IPS DF 19.7 (cell line): Measurements from ENCODE around the gene DPYSL3.

Experiments
- DNase-seq: peaks from one replicate; pipeline ENCODE4 v3.0.0-alpha.2; 2013; ENCODE audit warnings: low read depth, low spot score

The DPYSL3 gene

GRCh38 chr5:147472664-147473475 is 37.0 kb downstream of the DPYSL3 start:
- DNase-seq = no peak

GRCh38 chr5:147467973-147468508 is 41.8 kb downstream of the DPYSL3 start:
- no peak for DNase-seq

GRCh38 chr5:147466360-147466980 is 43.4 kb downstream of the DPYSL3 start:
- DNase-seq = no peak

DNA sequence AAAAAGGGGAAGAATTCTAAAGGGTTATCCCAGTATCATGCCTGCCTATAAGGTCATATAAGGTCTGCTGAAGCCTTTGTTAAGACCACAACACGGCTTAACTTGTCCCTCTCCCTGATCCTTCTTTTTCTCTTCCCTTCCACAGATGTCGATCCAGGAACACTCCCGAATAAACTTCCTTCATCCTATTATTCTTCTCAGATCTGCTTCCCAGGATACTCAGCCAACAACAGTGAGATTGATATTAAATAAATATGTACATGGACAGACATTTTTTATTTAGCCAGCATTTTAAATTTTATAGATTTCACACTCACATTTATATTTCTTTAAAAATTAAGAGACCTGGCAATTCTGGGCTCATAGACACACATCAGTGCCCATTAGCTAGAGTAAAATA is 44.1 kb downstream of the DPYSL3 start:
- DNase-seq = no peak

DNA sequence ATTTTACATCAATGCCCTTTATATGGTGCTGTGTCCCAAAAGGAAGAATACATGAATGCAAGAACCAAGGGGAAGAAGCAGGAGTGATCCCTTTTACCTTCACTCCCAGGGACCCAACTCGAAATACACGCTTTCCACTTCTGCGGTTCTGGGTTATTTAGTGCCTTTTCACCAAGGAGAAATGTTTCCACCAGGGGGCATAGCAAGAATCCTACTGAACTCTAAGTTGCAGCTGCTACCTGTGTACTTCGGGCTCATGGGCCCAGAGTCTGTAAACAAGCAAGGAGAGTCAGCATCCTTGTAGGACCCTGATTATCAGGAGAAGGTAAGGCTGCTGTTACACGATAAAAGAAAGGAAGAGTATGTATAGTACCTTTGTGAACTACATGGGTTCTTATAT is 45.7 kb downstream of the DPYSL3 start:
- no peak for DNase-seq

DNA sequence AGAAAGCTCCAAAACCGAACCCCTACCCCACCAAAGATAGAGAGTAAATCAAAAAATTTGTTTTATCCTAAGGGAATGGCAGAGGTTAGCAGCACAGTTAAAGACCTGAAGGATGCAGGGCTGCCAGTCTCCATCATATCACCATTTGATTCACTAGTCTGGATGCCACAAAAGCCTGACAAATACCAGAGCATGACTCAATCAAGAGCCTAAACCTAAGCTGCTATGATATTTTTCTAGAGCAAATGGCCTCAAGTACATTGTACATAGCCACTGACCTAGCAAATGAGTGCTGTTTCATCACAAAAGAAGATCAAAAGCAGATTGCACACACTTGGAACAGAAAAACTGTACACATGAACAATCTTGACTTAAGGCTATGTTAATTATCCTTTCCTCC is 48.0 kb downstream of the DPYSL3 start:
- no peak for DNase-seq

DNA sequence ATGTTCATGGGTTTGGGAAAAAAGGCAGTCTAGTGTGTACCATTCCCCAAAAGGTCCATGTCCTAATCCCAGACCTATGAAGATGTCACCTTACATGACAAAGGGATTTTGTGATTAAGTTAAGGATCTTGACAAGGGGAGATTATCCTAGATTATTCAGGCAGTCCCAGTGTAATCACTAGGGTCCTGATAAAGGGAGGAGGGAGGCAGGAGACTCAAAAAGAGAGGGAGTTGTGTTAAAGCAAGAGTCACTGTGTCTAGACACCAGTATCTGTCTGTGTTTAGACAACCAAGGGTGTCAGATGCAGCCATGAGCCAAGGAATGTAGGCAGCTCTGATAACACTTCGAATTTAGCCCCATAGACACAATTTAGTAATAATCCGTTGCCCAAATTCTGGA is 49.5 kb downstream of the DPYSL3 start:
- DNase-seq = no peak

- DNase-seq = no peak
Measured at GRCh38 chr5:147458581-147458980, 51.3 kb downstream of the DPYSL3 start.

- DNase-seq = no peak
Measured at GRCh38 chr5:147455822-147456450, 53.9 kb downstream of the DPYSL3 start.

DNA sequence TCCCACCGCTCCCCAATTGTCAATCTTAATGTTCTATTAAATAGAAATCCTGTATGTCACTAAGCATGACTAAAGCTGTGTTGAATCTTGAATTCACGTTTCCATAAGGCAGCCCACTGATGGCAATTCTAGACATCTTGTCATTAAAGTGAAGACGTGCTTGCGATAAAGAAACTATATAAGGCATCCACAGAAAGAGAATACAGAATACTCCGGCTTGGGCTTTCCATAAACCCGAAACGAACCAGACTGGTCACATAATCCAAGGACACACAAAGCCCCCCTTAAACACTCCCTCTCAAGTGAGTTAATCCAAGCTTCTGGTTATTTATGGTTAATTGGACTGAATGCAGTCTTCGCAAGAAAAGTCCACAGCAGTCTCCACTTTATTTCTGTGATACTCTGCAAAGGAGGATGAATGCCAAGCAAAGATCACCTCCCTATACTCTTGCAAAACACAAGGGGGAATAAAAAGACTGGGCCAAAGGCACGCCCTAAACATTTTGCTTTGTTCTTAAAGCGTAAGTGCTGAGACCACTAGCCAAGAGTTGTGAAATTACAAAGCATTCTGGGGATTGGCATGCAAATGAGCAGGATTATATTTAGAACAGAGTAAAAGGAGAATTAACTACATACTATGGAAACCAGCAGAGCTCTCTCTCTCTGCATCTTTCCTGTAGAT is 54.7 kb downstream of the DPYSL3 start:
- no peak for DNase-seq

GRCh38 chr5:147453875-147454814 is 55.7 kb downstream of the DPYSL3 start:
- DNase-seq = no peak

GRCh38 chr5:147452165-147452811 is 57.6 kb downstream of the DPYSL3 start:
- DNase-seq = no peak

DNA sequence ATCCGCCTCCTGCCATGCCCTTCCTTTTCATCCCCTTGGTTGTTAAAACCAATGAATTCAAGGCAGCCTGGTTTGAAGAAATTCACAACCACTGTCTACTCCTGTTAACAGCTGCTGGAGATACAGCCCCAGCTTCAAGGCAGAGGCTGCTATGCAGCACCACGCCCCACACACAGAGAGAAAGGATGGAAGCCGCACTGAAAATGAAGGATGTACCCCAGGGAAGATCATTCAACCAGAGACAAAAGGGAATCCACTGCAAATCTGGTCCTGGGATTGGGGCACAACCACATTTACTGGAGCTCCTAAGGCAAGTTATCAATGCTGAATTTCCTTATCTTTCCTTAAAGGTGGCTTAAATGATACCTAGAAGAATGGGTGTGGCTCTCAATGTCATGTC is 58.7 kb downstream of the DPYSL3 start:
- no peak for DNase-seq

GRCh38 chr5:147450606-147451005 is 59.3 kb downstream of the DPYSL3 start:
- DNase-seq = no peak

DNA sequence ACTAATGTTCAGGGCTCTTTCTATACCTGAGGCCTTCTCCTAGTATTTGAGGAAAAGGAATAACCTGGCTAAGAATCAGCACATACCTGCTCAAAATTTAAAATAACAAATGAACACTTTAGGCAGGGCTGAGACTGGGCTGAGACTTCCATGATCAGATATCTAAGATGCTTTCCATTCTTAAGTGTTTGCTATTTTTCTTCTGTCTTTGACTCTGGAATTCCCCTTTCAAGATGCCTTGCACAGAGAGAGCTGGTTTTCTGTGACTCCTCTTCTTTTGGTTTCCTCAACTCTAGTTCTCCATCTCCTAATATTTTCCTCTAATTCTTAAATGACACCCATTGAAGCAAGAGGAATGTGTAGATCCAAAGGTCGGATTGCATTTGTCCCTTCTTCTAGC is 61.1 kb downstream of the DPYSL3 start:
- no peak for DNase-seq

DNA sequence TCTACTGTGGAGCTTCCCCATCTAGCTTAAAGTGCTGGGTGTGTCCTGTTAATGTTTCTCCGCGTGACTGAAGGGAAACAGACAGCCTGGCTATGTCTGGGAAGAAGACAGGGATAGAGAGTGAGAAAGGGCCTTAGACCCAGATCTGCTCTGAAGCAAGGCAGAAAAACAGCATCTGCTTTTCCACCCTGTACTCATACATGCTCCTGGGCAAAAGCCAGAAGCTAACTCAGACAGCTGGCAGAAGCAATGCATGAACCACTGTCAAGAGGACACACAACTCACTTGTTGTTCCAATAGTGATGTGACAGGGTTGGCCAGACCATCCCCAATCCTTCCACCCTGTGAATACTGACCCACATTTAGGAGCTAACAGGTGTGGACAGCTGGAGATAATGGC is 63.3 kb downstream of the DPYSL3 start:
- DNase-seq = no peak

DNA sequence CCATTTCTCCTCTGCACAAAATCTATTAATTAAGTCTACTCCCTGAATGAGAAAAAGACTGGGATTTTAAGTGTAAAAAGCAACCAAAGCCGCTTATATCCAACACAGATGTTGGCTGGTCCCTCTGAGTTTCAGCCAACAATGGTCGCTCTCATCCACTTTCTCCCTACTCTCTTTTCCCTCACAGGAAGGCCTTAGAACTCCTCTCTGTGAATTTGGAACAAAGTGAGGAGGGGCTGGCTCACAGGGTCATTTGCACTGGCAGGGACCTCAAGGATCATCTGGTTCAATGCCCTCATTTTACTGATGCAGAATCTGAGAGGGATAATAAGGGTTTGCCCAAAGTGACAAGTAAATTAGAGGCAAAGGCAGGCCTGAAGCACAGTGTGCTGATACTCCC is 64.0 kb downstream of the DPYSL3 start:
- DNase-seq = no peak

GRCh38 chr5:147445090-147445489 is 64.8 kb downstream of the DPYSL3 start:
- DNase-seq = no peak

GRCh38 chr5:147442224-147442623 is 67.6 kb downstream of the DPYSL3 start:
- DNase-seq = no peak

- no peak for DNase-seq
Measured at GRCh38 chr5:147441191-147441695, 68.6 kb downstream of the DPYSL3 start.
